Ishikawa (cell line): ENCODE results near the gene USH1C.

Experiments used
- CEBPB ChIP-seq: IDR thresholded peaks from 2 replicates; pipeline ENCODE4 v1.6.1; 2012
- CREB1 ChIP-seq: IDR thresholded peaks from 2 replicates; pipeline ENCODE4 v1.6.1; 2012; ENCODE audit warnings: low read depth
- EGR1 ChIP-seq: IDR thresholded peaks from 2 replicates; pipeline ENCODE4 v1.6.1; 2012
- EP300 ChIP-seq: IDR thresholded peaks from 2 replicates; pipeline ENCODE4 v1.6.1; 2012; ENCODE audit warnings: borderline replicate concordance
- FOXM1 ChIP-seq: IDR thresholded peaks from 2 replicates; pipeline ENCODE4 v1.6.1; 2012; ENCODE audit warnings: low read depth, borderline replicate concordance
- NFIC ChIP-seq: IDR thresholded peaks from 2 replicates; pipeline ENCODE4 v1.6.1; 2012
- RAD21 ChIP-seq: IDR thresholded peaks from 2 replicates; pipeline ENCODE4 v1.6.1; 2012; ENCODE audit warnings: low read depth
- TAF1 ChIP-seq: IDR thresholded peaks from 2 replicates; pipeline ENCODE4 v1.6.1; 2012; ENCODE audit warnings: low read depth, mild to moderate bottlenecking
- TEAD4 ChIP-seq: IDR thresholded peaks from 2 replicates; pipeline ENCODE4 v1.6.1; 2012
- USF1 ChIP-seq: IDR thresholded peaks from 2 replicates; pipeline ENCODE4 v1.6.1; 2012
- YY1 ChIP-seq: IDR thresholded peaks from 2 replicates; pipeline ENCODE4 v1.6.1; 2012; ENCODE audit warnings: low read depth
- ZBTB7A ChIP-seq: IDR thresholded peaks from 2 replicates; pipeline ENCODE4 v1.6.1; 2012; ENCODE audit warnings: low read depth
- TF ChIP-seq, protein P1 (sequence below): IDR thresholded peaks from 2 replicates; pipeline ENCODE4 v1.6.1; 2012; ENCODE audit warnings: low read depth, mild to moderate bottlenecking
- TF ChIP-seq, protein P2 (sequence below): IDR thresholded peaks from 2 replicates; pipeline ENCODE4 v1.6.1; 2012

- TF ChIP-seq RAD21 (no peak), CREB1 (no peak), USF1 (no peak), EP300 (no peak), EGR1 (no peak), YY1 (no peak), CEBPB (no peak), TEAD4 (no peak), TAF1 (no peak), NFIC (no peak), FOXM1 (no peak), ZBTB7A (no peak)
- TF ChIP-seq, protein P1, sequence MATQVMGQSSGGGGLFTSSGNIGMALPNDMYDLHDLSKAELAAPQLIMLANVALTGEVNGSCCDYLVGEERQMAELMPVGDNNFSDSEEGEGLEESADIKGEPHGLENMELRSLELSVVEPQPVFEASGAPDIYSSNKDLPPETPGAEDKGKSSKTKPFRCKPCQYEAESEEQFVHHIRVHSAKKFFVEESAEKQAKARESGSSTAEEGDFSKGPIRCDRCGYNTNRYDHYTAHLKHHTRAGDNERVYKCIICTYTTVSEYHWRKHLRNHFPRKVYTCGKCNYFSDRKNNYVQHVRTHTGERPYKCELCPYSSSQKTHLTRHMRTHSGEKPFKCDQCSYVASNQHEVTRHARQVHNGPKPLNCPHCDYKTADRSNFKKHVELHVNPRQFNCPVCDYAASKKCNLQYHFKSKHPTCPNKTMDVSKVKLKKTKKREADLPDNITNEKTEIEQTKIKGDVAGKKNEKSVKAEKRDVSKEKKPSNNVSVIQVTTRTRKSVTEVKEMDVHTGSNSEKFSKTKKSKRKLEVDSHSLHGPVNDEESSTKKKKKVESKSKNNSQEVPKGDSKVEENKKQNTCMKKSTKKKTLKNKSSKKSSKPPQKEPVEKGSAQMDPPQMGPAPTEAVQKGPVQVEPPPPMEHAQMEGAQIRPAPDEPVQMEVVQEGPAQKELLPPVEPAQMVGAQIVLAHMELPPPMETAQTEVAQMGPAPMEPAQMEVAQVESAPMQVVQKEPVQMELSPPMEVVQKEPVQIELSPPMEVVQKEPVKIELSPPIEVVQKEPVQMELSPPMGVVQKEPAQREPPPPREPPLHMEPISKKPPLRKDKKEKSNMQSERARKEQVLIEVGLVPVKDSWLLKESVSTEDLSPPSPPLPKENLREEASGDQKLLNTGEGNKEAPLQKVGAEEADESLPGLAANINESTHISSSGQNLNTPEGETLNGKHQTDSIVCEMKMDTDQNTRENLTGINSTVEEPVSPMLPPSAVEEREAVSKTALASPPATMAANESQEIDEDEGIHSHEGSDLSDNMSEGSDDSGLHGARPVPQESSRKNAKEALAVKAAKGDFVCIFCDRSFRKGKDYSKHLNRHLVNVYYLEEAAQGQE, result no peak
- TF ChIP-seq, protein P2, sequence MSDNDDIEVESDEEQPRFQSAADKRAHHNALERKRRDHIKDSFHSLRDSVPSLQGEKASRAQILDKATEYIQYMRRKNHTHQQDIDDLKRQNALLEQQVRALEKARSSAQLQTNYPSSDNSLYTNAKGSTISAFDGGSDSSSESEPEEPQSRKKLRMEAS, result no peak
These were observed 27.6 kb downstream of the USH1C start for GRCh38 chr11:17516551-17517150.
